DMS153 treated with DMSO at 0.1 percent for 48 hours (cell line): ENCODE results near the gene UBXN11.

ENCODE experiments used
- DNase-seq: peaks from one replicate; lab custom pipeline; 2025; ENCODE audit not compliant: unreplicated experiment; lab: John Stamatoyannopoulos, UW

The UBXN11 gene

GRCh38 chr1:26306290-26307229 lies at the start of gene UBXN11:
Gene UBXN11 (minus strand): TSS chr1:26306636. CDS start chr1:26302883, 3,753 bp downstream.
- peak; percentile 100 for DNase-seq

GRCh38 chr1:26356106-26356505 lies 49.7 kb upstream of the UBXN11 start:
- no peak for DNase-seq

- no peak for DNase-seq
Observed at GRCh38 chr1:26354972-26355371, 48.5 kb upstream of the UBXN11 start.

GRCh38 chr1:26353976-26354820 lies 47.8 kb upstream of the UBXN11 start, which contains the start of gene CRYBG2:
Gene CRYBG2 (minus strand): TSS chr1:26354130. CDS start chr1:26346657, 7,473 bp downstream.
- DNase-seq = no peak

GRCh38 chr1:26353210-26353859 lies 46.9 kb upstream of the UBXN11 start:
- no peak for DNase-seq

- DNase-seq = no peak
Observed at GRCh38 chr1:26352338-26352679, 45.9 kb upstream of the UBXN11 start.

GRCh38 chr1:26351590-26352337 lies 45.3 kb upstream of the UBXN11 start:
- DNase-seq = no peak

- DNase-seq = no peak
Observed at GRCh38 chr1:26350701-26351589, 44.5 kb upstream of the UBXN11 start.

GRCh38 chr1:26350343-26350700 lies 43.9 kb upstream of the UBXN11 start:
- no peak for DNase-seq

- no peak for DNase-seq
Observed at GRCh38 chr1:26349877-26350244, 43.4 kb upstream of the UBXN11 start.

GRCh38 chr1:26349188-26349876 lies 42.9 kb upstream of the UBXN11 start:
- no peak for DNase-seq

- no peak for DNase-seq
Observed at GRCh38 chr1:26346274-26347033, 40.0 kb upstream of the UBXN11 start.

- no peak for DNase-seq
Observed at GRCh38 chr1:26345718-26346117, 39.3 kb upstream of the UBXN11 start.

GRCh38 chr1:26344147-26344920 lies 37.9 kb upstream of the UBXN11 start:
- no peak for DNase-seq

- no peak for DNase-seq
Observed at GRCh38 chr1:26340047-26340481, 33.6 kb upstream of the UBXN11 start.

- DNase-seq = no peak
Observed at GRCh38 chr1:26338670-26339069, 32.2 kb upstream of the UBXN11 start.

GRCh38 chr1:26337625-26338024 lies 31.2 kb upstream of the UBXN11 start:
- DNase-seq = no peak

- DNase-seq = no peak
Observed at GRCh38 chr1:26337206-26337535, 30.7 kb upstream of the UBXN11 start.
